Measurements from ENCODE around the gene KCNK4. TPM values are rescaled to one million over a fixed set of nuclear protein-coding genes. Genes with fewer than 3 reads are reported as not detected.

KCNK4 gene
- total and polyA plus RNA-seq, 2 donors (not counting 3 experiments of a cell fraction or from before 2014, with no cell fraction given): 0.06 to 0.44 TPM

- POLR2A ChIA-PET: no interaction called here
- Histone ChIP-seq H3K4me2 (ENCODE audit: insufficient read depth, low read length) (no peak overlapping the region), H3K9me3 (replicated peaks; ENCODE audit: control insufficient read depth, insufficient read depth, low read length) (no peaks in the 10 kb centered on the region), H3K4me3 (replicated peaks in 1 of 3; ENCODE audit: insufficient read depth in 1 of 3, low read depth in 1 of 3, low read length in 3 of 3) (no peak overlapping the region), H3K27me3 (ENCODE audit: control insufficient read depth in 2 of 2, insufficient read depth in 2 of 2, low read length in 2 of 2) (no peaks in the 10 kb centered on the region), H2AFZ (ENCODE audit: low read depth, low read length) (no peak overlapping the region), H4K20me1 (replicated peaks; ENCODE audit: control insufficient read depth, extremely low read depth, insufficient read depth, low read length) (no peaks in the 10 kb centered on the region), H3K36me3 (ENCODE audit: control insufficient read depth in 2 of 2, extremely low read depth in 1 of 2, insufficient read depth in 2 of 2, low read length in 2 of 2) (no peaks in the 10 kb centered on the region), H3K4me1 (ENCODE audit: control insufficient read depth, extremely low read depth, insufficient read depth, low read length) (no peaks in the 10 kb centered on the region), H3K27ac (ENCODE audit: insufficient read depth, low read depth, low read length) (no peak overlapping the region), H3K9ac (replicated peaks; ENCODE audit: extremely low read depth, insufficient read depth, low read length) (no peak overlapping the region), H3K9me1 (replicated peaks; ENCODE audit: control insufficient read depth, extremely low read depth, insufficient read depth, low read length) (no peaks in the 10 kb centered on the region), H3K79me2 (ENCODE audit: control insufficient read depth, insufficient read depth, low read length) (no peaks in the 10 kb centered on the region)
- TF ChIP-seq POLR2AphosphoS5 (IDR thresholded peaks at IDR 0.05; ENCODE audit: insufficient read depth, low read depth, low read length) (no peak), GATA2 (IDR thresholded peaks at IDR 0.05; ENCODE audit: insufficient read depth, insufficient read length, low read depth, low read length) (no peak), EZH2 (IDR thresholded peaks at IDR 0.05; ENCODE audit: borderline replicate concordance, low read depth, low read length, severe bottlenecking) (no peak), MYC (IDR thresholded peaks at IDR 0.05; ENCODE audit: low read depth, low read length) (no peak), CTCF (IDR thresholded peaks at IDR 0.05; ENCODE audit: extremely low read depth in 1 of 2, insufficient read depth in 1 of 2, low read depth in 1 of 2, low read length in 2 of 2) (no peak), JUN (IDR thresholded peaks at IDR 0.05; ENCODE audit: borderline replicate concordance, insufficient read depth, insufficient read length, low read depth) (no peak), FOS (IDR thresholded peaks at IDR 0.05; ENCODE audit: borderline replicate concordance, insufficient read depth, low read length) (no peak), POLR2A (IDR thresholded peaks at IDR 0.05; ENCODE audit: low read depth, low read length) (no peak), MAX (IDR thresholded peaks at IDR 0.05; ENCODE audit: insufficient read depth, insufficient read length) (no peak)
- CTCF ChIA-PET: interaction anchor here (0.7 to 1.5 kb wide), 3 partner anchors 18 to 45 kb away, joined by 3 to 7 read pairs (median 3); partner anchors contain the start of genes ESRRA and PRDX5
- DNase-seq (ENCODE audit: low read depth, low spot score) (no peak), FAIRE-seq (no peak)
- dilution Hi-C loops (cut with MboI; ENCODE audit: extremely low pct_ligation_motif_present, low sequenced_read_pairs): no loop called here
- no TSS peak for BruUV-seq (replicated peaks)
- intact Hi-C loops (cut with micrococcal nuclease): no loop called here
Measured at GRCh38 chr11:64349404-64349803, 58.3 kb downstream of the KCNK4 start.

Small RNA genes within 50 kb of the gene (microRNA-seq; reads per million reads assigned to microRNA genes)
- gene MIR7155 (ENCODE audit: borderline number of aligned reads, borderline replicate concordance): not detected

Small RNA genes within 50 kb of the gene (small RNA-seq; reads per million reads assigned to genes)
- gene MIR7155 (ENCODE audit: insufficient read depth, insufficient read length, low read depth, low replicate concordance) (not detected), gene RF00019 (ENCODE audit: insufficient read depth, insufficient read length, low read depth, low replicate concordance) (not detected)

Other genes with a start within 250 kb of the KCNK4 start
- gene MACROD1, start 125.2 kb upstream of the KCNK4 start, total RNA-seq: 16.2 and 16.6 TPM in 2 replicates
- gene MACROD1, start 125.2 kb upstream of the KCNK4 start, polyA plus RNA-seq: 11.0 and 16.9 TPM in 2 replicates
- 223 and 226 TPM in 2 replicates for gene STIP1, start 105.1 kb upstream of the KCNK4 start, total RNA-seq
- 91.9 and 117 TPM in 2 replicates for gene STIP1, start 105.1 kb upstream of the KCNK4 start, polyA plus RNA-seq
- 63.4 and 64.4 TPM in 2 replicates for gene FERMT3, start 84.6 kb upstream of the KCNK4 start, total RNA-seq
- gene FERMT3, start 84.6 kb upstream of the KCNK4 start, polyA plus RNA-seq: 100 and 111 TPM in 2 replicates
- gene TRPT1, start 65.1 kb upstream of the KCNK4 start, total RNA-seq: 26.2 and 28.0 TPM in 2 replicates
- 56.6 and 69.5 TPM in 2 replicates for gene TRPT1, start 65.1 kb upstream of the KCNK4 start, polyA plus RNA-seq
- gene NUDT22, start 65.0 kb upstream of the KCNK4 start, total RNA-seq: 37.1 and 37.8 TPM in 2 replicates
- gene NUDT22, start 65.0 kb upstream of the KCNK4 start, polyA plus RNA-seq: 54.8 and 71.9 TPM in 2 replicates
- gene DNAJC4, start 60.8 kb upstream of the KCNK4 start, total RNA-seq: 23.5 and 24.4 TPM in 2 replicates
- 41.2 and 64.6 TPM in 2 replicates for gene DNAJC4, start 60.8 kb upstream of the KCNK4 start, polyA plus RNA-seq
- gene VEGFB, start 56.7 kb upstream of the KCNK4 start, total RNA-seq: 89.6 and 98.1 TPM in 2 replicates
- gene VEGFB, start 56.7 kb upstream of the KCNK4 start, polyA plus RNA-seq: 18.3 and 19.3 TPM in 2 replicates
- gene FKBP2, start 50.2 kb upstream of the KCNK4 start, total RNA-seq: 48.4 and 48.5 TPM in 2 replicates
- 63.1 and 74.4 TPM in 2 replicates for gene FKBP2, start 50.2 kb upstream of the KCNK4 start, polyA plus RNA-seq
- gene PPP1R14B, start 44.4 kb upstream of the KCNK4 start, total RNA-seq: 431 TPM in 2 replicates
- 308 and 320 TPM in 2 replicates for gene PPP1R14B, start 44.4 kb upstream of the KCNK4 start, polyA plus RNA-seq
- gene PLCB3, start 39.8 kb upstream of the KCNK4 start, total RNA-seq: 60.4 and 61.1 TPM in 2 replicates
- 32.3 and 33.3 TPM in 2 replicates for gene PLCB3, start 39.8 kb upstream of the KCNK4 start, polyA plus RNA-seq
- gene BAD, start 6.6 kb upstream of the KCNK4 start, total RNA-seq: 61.6 and 65.3 TPM in 2 replicates
- 88.0 and 100 TPM in 2 replicates for gene BAD, start 6.6 kb upstream of the KCNK4 start, polyA plus RNA-seq
- 42.5 and 46.0 TPM in 2 replicates for gene GPR137, start 5.5 kb upstream of the KCNK4 start, total RNA-seq
- gene GPR137, start 5.5 kb upstream of the KCNK4 start, polyA plus RNA-seq: 40.9 and 56.8 TPM in 2 replicates
- gene CATSPERZ, start 9.1 kb downstream of the KCNK4 start, total RNA-seq: not detected in 2 replicates
- gene CATSPERZ, start 9.1 kb downstream of the KCNK4 start, polyA plus RNA-seq: 0.11 and 0.67 TPM in 2 replicates
- 37.4 and 38.0 TPM in 2 replicates for gene ESRRA, start 14.2 kb downstream of the KCNK4 start, total RNA-seq
- 17.2 and 18.8 TPM in 2 replicates for gene ESRRA, start 14.2 kb downstream of the KCNK4 start, polyA plus RNA-seq
- 187 and 195 TPM in 2 replicates for gene TRMT112, start 26.3 kb downstream of the KCNK4 start, total RNA-seq
- 396 and 575 TPM in 2 replicates for gene TRMT112, start 26.3 kb downstream of the KCNK4 start, polyA plus RNA-seq
- 199 and 202 TPM in 2 replicates for gene PRDX5, start 26.8 kb downstream of the KCNK4 start, total RNA-seq
- 647 and 709 TPM in 2 replicates for gene PRDX5, start 26.8 kb downstream of the KCNK4 start, polyA plus RNA-seq
- 1.8 TPM in 2 replicates for gene CCDC88B, start 48.9 kb downstream of the KCNK4 start, total RNA-seq
- 2.7 and 3.7 TPM in 2 replicates for gene CCDC88B, start 48.9 kb downstream of the KCNK4 start, polyA plus RNA-seq
- 41.8 and 44.1 TPM in 2 replicates for gene RPS6KA4, start 67.9 kb downstream of the KCNK4 start, total RNA-seq
- 26.5 and 29.2 TPM in 2 replicates for gene RPS6KA4, start 67.9 kb downstream of the KCNK4 start, polyA plus RNA-seq

Data from endothelial cell of umbilical vein (primary cell).